Measurements from ENCODE around the gene STRIT1. TPM values are rescaled to one million over a fixed set of nuclear protein-coding genes. Genes with fewer than 3 reads are reported as not detected.
A peak's percentile ranks its signal among the peaks of the same experiment; 100 is the strongest.

STRIT1 gene
- total and polyA plus RNA-seq, 4 donors, result 0.59 to 1.0 (median 0.59) TPM; not detected in 1

GRCh38 chr3:155329513-155330048 lies 36.1 kb upstream of the STRIT1 start:
- Histone ChIP-seq H3K9me3 (ENCODE audit: control insufficient read depth, insufficient read depth, low read length) (no peaks in the 10 kb centered on the region), H3K36me3 (ENCODE audit: control insufficient read depth, insufficient read depth, low read length) (no peaks in the 10 kb centered on the region), H3K27me3 (ENCODE audit: control insufficient read depth, insufficient read depth, low read length) (no peaks in the 10 kb centered on the region), H3K4me3 (ENCODE audit: low read depth, low read length) (no peak overlapping the region), H3K27ac (ENCODE audit: low read depth, low read length) (no peak overlapping the region), H3K4me1 (ENCODE audit: control insufficient read depth, insufficient read depth, low read length) (peaks cover 3% of the 10 kb centered on the region)
- no CpG with 5 or more reads among the region's 6 CpGs for WGBS (ENCODE audit: insufficient coverage)
- DNase-seq (ENCODE audit: low read depth in 4 of 6, low spot score in 6 of 6), result no peak

GRCh38 chr3:155327871-155328270 lies 34.4 kb upstream of the STRIT1 start:
- Histone ChIP-seq H3K4me3 (ENCODE audit: low read depth, low read length) (no peak overlapping the region), H3K4me1 (ENCODE audit: control insufficient read depth, insufficient read depth, low read length) (peaks cover 3% of the 10 kb centered on the region), H3K36me3 (ENCODE audit: control insufficient read depth, insufficient read depth, low read length) (no peaks in the 10 kb centered on the region), H3K27ac (ENCODE audit: low read depth, low read length) (no peak overlapping the region), H3K9me3 (ENCODE audit: control insufficient read depth, insufficient read depth, low read length) (no peaks in the 10 kb centered on the region), H3K27me3 (ENCODE audit: control insufficient read depth, insufficient read depth, low read length) (no peaks in the 10 kb centered on the region)
- no CpG with 5 or more reads among the region's 2 CpGs for WGBS (ENCODE audit: insufficient coverage)
- no peak for DNase-seq (ENCODE audit: low read depth in 4 of 6, low spot score in 6 of 6)

- WGBS (ENCODE audit: insufficient coverage), result no CpG with 5 or more reads among the region's 1 CpG
- Histone ChIP-seq H3K27me3 (ENCODE audit: control insufficient read depth, insufficient read depth, low read length) (no peaks in the 10 kb centered on the region), H3K27ac (ENCODE audit: low read depth, low read length) (no peak overlapping the region), H3K36me3 (ENCODE audit: control insufficient read depth, insufficient read depth, low read length) (no peaks in the 10 kb centered on the region), H3K9me3 (ENCODE audit: control insufficient read depth, insufficient read depth, low read length) (no peaks in the 10 kb centered on the region), H3K4me1 (ENCODE audit: control insufficient read depth, insufficient read depth, low read length) (peaks cover 3% of the 10 kb centered on the region), H3K4me3 (ENCODE audit: low read depth, low read length) (no peak overlapping the region)
- no peak for DNase-seq (ENCODE audit: low read depth in 4 of 6, low spot score in 6 of 6)
These were observed 33.9 kb upstream of the STRIT1 start for GRCh38 chr3:155327430-155327829.

- WGBS (ENCODE audit: insufficient coverage), result 83% methylated on average over 3 of the region's 4 CpGs
- Histone ChIP-seq H3K4me3 (ENCODE audit: low read depth, low read length) (no peak overlapping the region), H3K9me3 (ENCODE audit: control insufficient read depth, insufficient read depth, low read length) (no peaks in the 10 kb centered on the region), H3K27me3 (ENCODE audit: control insufficient read depth, insufficient read depth, low read length) (no peaks in the 10 kb centered on the region), H3K27ac (ENCODE audit: low read depth, low read length) (no peak overlapping the region), H3K4me1 (ENCODE audit: control insufficient read depth, insufficient read depth, low read length) (peaks cover 3% of the 10 kb centered on the region), H3K36me3 (ENCODE audit: control insufficient read depth, insufficient read depth, low read length) (no peaks in the 10 kb centered on the region)
- no peak for DNase-seq (ENCODE audit: low read depth in 4 of 6, low spot score in 6 of 6)
These were observed 33.4 kb upstream of the STRIT1 start for GRCh38 chr3:155326901-155327300.

GRCh38 chr3:155326244-155326643 lies 32.8 kb upstream of the STRIT1 start:
- 72% methylated on average over 3 of the region's 5 CpGs for WGBS (ENCODE audit: insufficient coverage)

GRCh38 chr3:155325263-155325835 lies 31.9 kb upstream of the STRIT1 start:
- no peaks in the 10 kb centered on the region for H3K27me3 ChIP-seq (ENCODE audit: control insufficient read depth, insufficient read depth, low read length)
- H3K27ac ChIP-seq (ENCODE audit: low read depth, low read length), result no peak overlapping the region
- H3K4me3 ChIP-seq (ENCODE audit: low read depth, low read length), result no peak overlapping the region
- H3K4me1 ChIP-seq (ENCODE audit: control insufficient read depth, insufficient read depth, low read length), result peaks cover 3% of the 10 kb centered on the region
- peak in 1 of 6 donors; percentile 38 for DNase-seq (ENCODE audit: low read depth in 4 of 6, low spot score in 6 of 6)
- 53% methylated on average over 5 of the region's 10 CpGs for WGBS (ENCODE audit: insufficient coverage)
- no peaks in the 10 kb centered on the region for H3K36me3 ChIP-seq (ENCODE audit: control insufficient read depth, insufficient read depth, low read length)
- no peaks in the 10 kb centered on the region for H3K9me3 ChIP-seq (ENCODE audit: control insufficient read depth, insufficient read depth, low read length)

More at GRCh38 chr3:155326244-155326643, 32.8 kb upstream of the STRIT1 start:
- Histone ChIP-seq H3K4me3 (ENCODE audit: low read depth, low read length) (no peak overlapping the region), H3K36me3 (ENCODE audit: control insufficient read depth, insufficient read depth, low read length) (no peaks in the 10 kb centered on the region), H3K27me3 (ENCODE audit: control insufficient read depth, insufficient read depth, low read length) (no peaks in the 10 kb centered on the region), H3K27ac (ENCODE audit: low read depth, low read length) (no peak overlapping the region), H3K9me3 (ENCODE audit: control insufficient read depth, insufficient read depth, low read length) (no peaks in the 10 kb centered on the region), H3K4me1 (ENCODE audit: control insufficient read depth, insufficient read depth, low read length) (peaks cover 3% of the 10 kb centered on the region)
- DNase-seq (ENCODE audit: low read depth in 4 of 6, low spot score in 6 of 6), result no peak

- no peaks in the 10 kb centered on the region for H3K36me3 ChIP-seq (ENCODE audit: control insufficient read depth, insufficient read depth, low read length)
- H3K9me3 ChIP-seq (ENCODE audit: control insufficient read depth, insufficient read depth, low read length), result no peaks in the 10 kb centered on the region
- H3K4me1 ChIP-seq (ENCODE audit: control insufficient read depth, insufficient read depth, low read length), result peaks cover 3% of the 10 kb centered on the region
- peak; percentile 53 to 96 (median 71) for DNase-seq (ENCODE audit: low read depth in 4 of 6, low spot score in 6 of 6)
- no peaks in the 10 kb centered on the region for H3K27me3 ChIP-seq (ENCODE audit: control insufficient read depth, insufficient read depth, low read length)
- no peak overlapping the region for H3K4me3 ChIP-seq (ENCODE audit: low read depth, low read length)
- no CpG with 5 or more reads among the region's 3 CpGs for WGBS (ENCODE audit: insufficient coverage)
- H3K27ac ChIP-seq (ENCODE audit: low read depth, low read length), result no peak overlapping the region
These were observed 29.7 kb upstream of the STRIT1 start for GRCh38 chr3:155323063-155323666.

GRCh38 chr3:155321418-155321817 lies 27.9 kb upstream of the STRIT1 start:
- Histone ChIP-seq H3K4me3 (ENCODE audit: low read depth, low read length) (no peak overlapping the region), H3K27ac (ENCODE audit: low read depth, low read length) (no peak overlapping the region), H3K27me3 (ENCODE audit: control insufficient read depth, insufficient read depth, low read length) (no peaks in the 10 kb centered on the region), H3K36me3 (ENCODE audit: control insufficient read depth, insufficient read depth, low read length) (no peaks in the 10 kb centered on the region), H3K4me1 (ENCODE audit: control insufficient read depth, insufficient read depth, low read length) (peaks cover 3% of the 10 kb centered on the region), H3K9me3 (ENCODE audit: control insufficient read depth, insufficient read depth, low read length) (no peaks in the 10 kb centered on the region)
- 70% methylated on average over 2 of the region's 2 CpGs for WGBS (ENCODE audit: insufficient coverage)
- peak in 1 of 6 donors; percentile 28 for DNase-seq (ENCODE audit: low read depth in 4 of 6, low spot score in 6 of 6)

- Histone ChIP-seq H3K27me3 (ENCODE audit: control insufficient read depth, insufficient read depth, low read length) (no peaks in the 10 kb centered on the region), H3K4me1 (ENCODE audit: control insufficient read depth, insufficient read depth, low read length) (peaks cover 3% of the 10 kb centered on the region), H3K27ac (ENCODE audit: low read depth, low read length) (no peak overlapping the region), H3K9me3 (ENCODE audit: control insufficient read depth, insufficient read depth, low read length) (no peaks in the 10 kb centered on the region), H3K36me3 (ENCODE audit: control insufficient read depth, insufficient read depth, low read length) (no peaks in the 10 kb centered on the region), H3K4me3 (ENCODE audit: low read depth, low read length) (no peak overlapping the region)
- DNase-seq (ENCODE audit: low read depth in 4 of 6, low spot score in 6 of 6), result no peak
These were observed 27.5 kb upstream of the STRIT1 start for GRCh38 chr3:155320934-155321333.

- Histone ChIP-seq H3K4me3 (ENCODE audit: low read depth, low read length) (no peak overlapping the region), H3K36me3 (ENCODE audit: control insufficient read depth, insufficient read depth, low read length) (no peaks in the 10 kb centered on the region), H3K27ac (ENCODE audit: low read depth, low read length) (no peak overlapping the region), H3K4me1 (ENCODE audit: control insufficient read depth, insufficient read depth, low read length) (no peaks in the 10 kb centered on the region), H3K9me3 (ENCODE audit: control insufficient read depth, insufficient read depth, low read length) (no peaks in the 10 kb centered on the region), H3K27me3 (ENCODE audit: control insufficient read depth, insufficient read depth, low read length) (no peaks in the 10 kb centered on the region)
- DNase-seq (ENCODE audit: low read depth in 4 of 6, low spot score in 6 of 6), result no peak
- WGBS (ENCODE audit: insufficient coverage), result no CpG with 5 or more reads among the region's 2 CpGs
These were observed 25.3 kb upstream of the STRIT1 start for GRCh38 chr3:155318740-155319139.
